Activated B cell treated with CpG ODN at 0.5 μM for 24 hours (primary cell): ENCODE results near the gene SNED1. TPM values are rescaled to one million over a fixed set of nuclear protein-coding genes. Genes with fewer than 3 reads are reported as not detected.

Source experiments
- ATAC-seq: fragments of 200-7000 bp; cut with Tn5 transposase; one replicate; pipeline ENCODE4 v1.10.0; 2021; ENCODE audit warnings: low read depth, mild to moderate bottlenecking, moderate library complexity
- CTCF ChIA-PET: fragments of 350-600 bp; sonication (Branson Sonifier 250); formaldehyde crosslinking; loops from one replicate; lab custom pipeline; 2021; ENCODE audit warnings: antibody characterized with exemption; lab: Charles Lee
- POLR2A ChIA-PET: fragments of 350-600 bp; sonication (Branson Sonifier 250); formaldehyde crosslinking; loops from one replicate; lab custom pipeline; 2021; ENCODE audit warnings: antibody characterized with exemption; lab: Charles Lee
- DNase-seq: peaks from one replicate; pipeline ENCODE4 v3.0.0; 2022
- H3K27ac Mint-ChIP-seq: one replicate; pipeline ENCODE4 v1.8.0; 2020; ENCODE audit warnings: mixed read lengths
- H3K27me3 Mint-ChIP-seq: one replicate; pipeline ENCODE4 v1.8.0; 2021; ENCODE audit warnings: mixed read lengths
- H3K36me3 Mint-ChIP-seq: one replicate; pipeline ENCODE4 v1.8.0; 2021; ENCODE audit warnings: low read depth, mixed read lengths
- H3K4me1 Mint-ChIP-seq: one replicate; pipeline ENCODE4 v1.8.0; 2021; ENCODE audit warnings: mixed read lengths
- H3K4me3 Mint-ChIP-seq: one replicate; pipeline ENCODE4 v1.8.0; 2020; ENCODE audit warnings: mild to moderate bottlenecking, mixed read lengths
- H3K9me3 Mint-ChIP-seq: one replicate; pipeline ENCODE4 v1.8.0; 2020; ENCODE audit warnings: mixed read lengths
- CTCF ChIP-seq: fragments of 200-600 bp; IDR thresholded peaks from one replicate; pipeline ENCODE4 v1.8.0; 2022; ENCODE audit warnings: antibody characterized with exemption, mild to moderate bottlenecking
- intact Hi-C: fragments of 100-400 bp; cut with micrococcal nuclease; formaldehyde crosslinking; loops from one replicate; pipeline ENCODE4 v1.15.1; 2024
- total RNA-seq: library from RNA; stranded (reverse); gene quantifications from 2 replicates; pipeline ENCODE4 v1.2.3, GENCODE V29; 2022

Gene SNED1
- total RNA-seq, 1 donor from 2014 or later = 59.8 TPM

GRCh38 chr2:240998706-240998994 is 232 bp downstream of the SNED1 start:
- no peaks in the 10 kb centered on the region for H3K4me1 Mint-ChIP-seq

GRCh38 chr2:240998995-240999791 is 775 bp downstream of the SNED1 start:
- H3K4me1 Mint-ChIP-seq = no peaks in the 10 kb centered on the region
- intact Hi-C loops = loop anchor here (1.0 to 5.0 kb wide), 2 partner anchors 42 to 153 kb away; partner anchors contain the start of gene PPP1R7
- CTCF ChIA-PET = no interaction called here
- TF ChIP-seq CTCF = no peak
- DNase-seq (peak; percentile 15), ATAC-seq (peak; percentile 12)
- no peak overlapping the region for H3K4me3 Mint-ChIP-seq
- POLR2A ChIA-PET = interaction anchor here (1.4 kb wide), 1 partner anchor 42 kb away, joined by 3 read pairs; no protein-coding TSS in a partner anchor
- peaks cover 23% of the 10 kb centered on the region for H3K27me3 Mint-ChIP-seq
- H3K9me3 Mint-ChIP-seq = peaks cover 8% of the 10 kb centered on the region
- H3K36me3 Mint-ChIP-seq = no peaks in the 10 kb centered on the region
- no peak overlapping the region for H3K27ac Mint-ChIP-seq

More at GRCh38 chr2:240998706-240998994, 232 bp downstream of the SNED1 start:
- intact Hi-C loops = loop anchor here (1.0 to 5.0 kb wide), 2 partner anchors 43 to 154 kb away; partner anchors contain the start of gene PPP1R7
- Mint-ChIP-seq H3K27ac (no peak overlapping the region), H3K36me3 (no peaks in the 10 kb centered on the region), H3K27me3 (peaks cover 23% of the 10 kb centered on the region), H3K9me3 (peaks cover 6% of the 10 kb centered on the region), H3K4me3 (no peak overlapping the region)
- CTCF ChIA-PET = no interaction called here
- DNase-seq = no peak
- TF ChIP-seq CTCF = no peak
- POLR2A ChIA-PET = interaction anchor here (1.4 kb wide), 1 partner anchor 43 kb away, joined by 3 read pairs; no protein-coding TSS in a partner anchor
- ATAC-seq = no peak

- no peak for ATAC-seq
- no peak overlapping the region for H3K27ac Mint-ChIP-seq
- no peak for TF ChIP-seq CTCF
- ChIA-PET CTCF (no interaction called here), POLR2A (no interaction called here)
- H3K27me3 Mint-ChIP-seq = peaks cover 23% of the 10 kb centered on the region
- no peaks in the 10 kb centered on the region for H3K4me1 Mint-ChIP-seq
- peak overlapping the region; percentile 12 for H3K4me3 Mint-ChIP-seq
- intact Hi-C loops = loop anchor here (5.0 kb wide), 1 partner anchor 152 kb away; the partner anchor contains the start of gene PPP1R7
- H3K9me3 Mint-ChIP-seq = peaks cover 8% of the 10 kb centered on the region
- no peaks in the 10 kb centered on the region for H3K36me3 Mint-ChIP-seq
- DNase-seq = peak; percentile 11
Observed at GRCh38 chr2:240999873-241000541, 1.6 kb downstream of the SNED1 start.

GRCh38 chr2:241000831-241001321 is 2.5 kb downstream of the SNED1 start:
- Mint-ChIP-seq H3K27ac (no peak overlapping the region), H3K27me3 (peaks cover 23% of the 10 kb centered on the region), H3K9me3 (peaks cover 13% of the 10 kb centered on the region), H3K36me3 (no peaks in the 10 kb centered on the region), H3K4me1 (no peaks in the 10 kb centered on the region), H3K4me3 (no peak overlapping the region)
- no peak for TF ChIP-seq CTCF
- ChIA-PET CTCF (interaction anchor here (1.3 kb wide), 1 partner anchor 57 kb away, joined by 3 read pairs; no protein-coding TSS in a partner anchor), POLR2A (no interaction called here)
- ATAC-seq = no peak
- intact Hi-C loops = no loop called here
- peak; percentile 9 for DNase-seq
